HUES48 (cell line): ENCODE measurements around the gene HADHA.
A peak's percentile ranks its signal among the peaks of the same experiment; 100 is the strongest.

ENCODE experiments used
- H3K27ac ChIP-seq: one replicate; pipeline ENCODE4 v1.7.0; 2013; ENCODE audit warnings: low read depth, low read length, inconsistent platforms
- H3K27me3 ChIP-seq: 2 replicates; pipeline ENCODE4 v1.6.1; 2013; ENCODE audit warnings: mild to moderate bottlenecking, low read length; ENCODE audit not compliant: control insufficient read depth, insufficient read depth
- H3K36me3 ChIP-seq: 2 replicates; pipeline ENCODE4 v1.6.1; 2013; ENCODE audit warnings: low read length; ENCODE audit not compliant: control insufficient read depth, insufficient read depth
- H3K4me1 ChIP-seq: 2 replicates; pipeline ENCODE4 v1.6.1; 2013; ENCODE audit warnings: mild to moderate bottlenecking, low read length; ENCODE audit not compliant: control insufficient read depth, insufficient read depth
- H3K4me3 ChIP-seq: 2 replicates; pipeline ENCODE4 v1.5.1; 2013; ENCODE audit warnings: mild to moderate bottlenecking, low read depth, low read length
- H3K9ac ChIP-seq: 2 replicates; pipeline ENCODE4 v1.6.1; 2013; ENCODE audit warnings: mild to moderate bottlenecking, low read depth, low read length, moderate library complexity
- H3K9me3 ChIP-seq: 2 replicates; pipeline ENCODE4 v1.6.1; 2013; ENCODE audit warnings: low read length; ENCODE audit not compliant: control insufficient read depth, insufficient read depth

Gene HADHA

DNA sequence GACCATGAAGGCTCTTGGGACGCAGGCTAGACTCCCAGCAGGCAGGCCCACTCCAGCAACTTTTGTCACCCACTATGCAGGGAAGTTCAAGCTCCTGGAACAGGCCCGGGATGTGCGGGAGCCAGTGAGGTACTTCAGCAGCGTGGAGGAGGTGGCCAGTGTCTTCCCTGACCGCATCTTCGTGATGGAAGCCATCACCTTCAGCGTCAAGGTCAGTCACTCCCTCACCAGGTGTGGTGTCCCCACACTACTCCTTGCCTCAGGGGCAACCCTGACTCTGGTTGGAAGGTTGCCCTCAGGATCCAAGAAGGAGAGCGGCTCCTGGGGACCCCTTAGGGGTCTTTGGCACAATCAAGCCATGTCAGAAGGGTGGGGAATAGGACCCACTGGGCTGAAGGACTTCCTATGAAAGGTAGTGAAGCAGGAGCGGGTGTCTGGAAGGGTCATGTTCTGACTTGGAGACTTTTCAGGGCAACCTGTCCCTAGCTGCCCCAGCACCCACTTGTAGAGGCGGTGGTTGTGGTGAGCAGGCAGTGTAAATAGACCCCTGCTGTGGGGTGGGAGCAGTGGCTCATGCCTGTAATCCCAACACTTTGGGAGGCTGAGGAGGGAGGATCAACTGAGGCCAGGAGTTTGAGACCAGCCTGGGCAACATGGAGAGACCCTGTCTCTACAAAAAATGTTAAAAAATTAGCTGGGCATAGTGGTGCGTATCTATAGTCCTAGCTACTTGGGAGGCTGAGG, 61.4 kb downstream of the HADHA start:
- Histone ChIP-seq H3K27ac (no peak overlapping the region), H3K4me1 (peaks cover 10% of the 10 kb centered on the region), H3K36me3 (peaks cover 5% of the 10 kb centered on the region), H3K4me3 (no peak overlapping the region), H3K9me3 (no peaks in the 10 kb centered on the region), H3K27me3 (peaks cover 26% of the 10 kb centered on the region), H3K9ac (no peak overlapping the region)

DNA sequence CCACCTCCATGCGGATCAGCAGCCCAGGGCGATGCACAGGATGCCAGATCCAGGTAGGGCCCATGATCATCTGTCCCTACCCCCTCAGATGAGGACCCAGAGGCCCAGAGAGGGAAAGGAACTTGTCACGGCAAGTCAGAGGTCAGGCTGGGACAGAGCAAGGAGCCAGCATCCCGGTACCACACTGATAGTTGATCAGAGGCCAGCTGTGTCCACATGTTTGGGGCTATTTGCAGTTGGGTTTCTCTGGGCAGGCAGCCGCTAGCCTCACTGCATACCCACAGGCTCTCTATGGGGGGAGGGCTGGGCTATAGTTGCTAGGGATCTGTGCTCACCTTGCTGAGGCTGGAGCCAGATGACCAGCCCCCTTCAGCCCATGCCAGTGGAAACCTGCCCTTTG, 62.0 kb downstream of the HADHA start:
- peaks cover 10% of the 10 kb centered on the region for H3K4me1 ChIP-seq
- H3K4me3 ChIP-seq: no peak overlapping the region
- H3K9me3 ChIP-seq: no peaks in the 10 kb centered on the region
- H3K36me3 ChIP-seq: peaks cover 4% of the 10 kb centered on the region
- H3K9ac ChIP-seq: no peak overlapping the region
- peaks cover 26% of the 10 kb centered on the region for H3K27me3 ChIP-seq
- H3K27ac ChIP-seq: no peak overlapping the region

DNA sequence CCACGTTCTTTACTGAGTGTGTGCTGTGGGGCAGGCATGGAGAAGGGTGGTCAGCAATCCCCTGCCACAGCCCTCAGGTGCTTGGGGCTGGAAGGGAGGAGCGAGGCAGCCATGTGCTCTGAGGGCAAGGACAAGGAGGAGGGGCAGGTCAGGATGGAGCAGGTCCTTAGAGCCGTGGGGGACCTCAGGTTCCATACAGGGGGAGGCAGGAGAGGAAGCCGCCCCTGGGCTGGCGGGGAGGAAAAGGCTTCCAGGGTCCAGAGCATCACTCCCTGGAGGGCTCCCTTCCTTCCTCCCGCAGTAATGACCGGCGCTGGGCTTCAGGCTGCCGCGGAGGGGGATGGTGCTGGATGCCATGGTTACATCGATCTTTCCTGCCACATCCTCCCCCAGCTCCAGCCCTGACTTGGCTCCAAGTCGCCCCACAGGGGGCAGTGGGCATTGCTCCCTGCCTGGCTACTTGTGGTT, 65.0 kb downstream of the HADHA start:
- Histone ChIP-seq H3K9ac (peak overlapping the region; percentile 51), H3K9me3 (no peaks in the 10 kb centered on the region), H3K4me3 (peak overlapping the region; percentile 64), H3K27ac (peak overlapping the region; percentile 63), H3K4me1 (peaks cover 15% of the 10 kb centered on the region), H3K27me3 (peaks cover 18% of the 10 kb centered on the region), H3K36me3 (peaks cover 13% of the 10 kb centered on the region)

DNA sequence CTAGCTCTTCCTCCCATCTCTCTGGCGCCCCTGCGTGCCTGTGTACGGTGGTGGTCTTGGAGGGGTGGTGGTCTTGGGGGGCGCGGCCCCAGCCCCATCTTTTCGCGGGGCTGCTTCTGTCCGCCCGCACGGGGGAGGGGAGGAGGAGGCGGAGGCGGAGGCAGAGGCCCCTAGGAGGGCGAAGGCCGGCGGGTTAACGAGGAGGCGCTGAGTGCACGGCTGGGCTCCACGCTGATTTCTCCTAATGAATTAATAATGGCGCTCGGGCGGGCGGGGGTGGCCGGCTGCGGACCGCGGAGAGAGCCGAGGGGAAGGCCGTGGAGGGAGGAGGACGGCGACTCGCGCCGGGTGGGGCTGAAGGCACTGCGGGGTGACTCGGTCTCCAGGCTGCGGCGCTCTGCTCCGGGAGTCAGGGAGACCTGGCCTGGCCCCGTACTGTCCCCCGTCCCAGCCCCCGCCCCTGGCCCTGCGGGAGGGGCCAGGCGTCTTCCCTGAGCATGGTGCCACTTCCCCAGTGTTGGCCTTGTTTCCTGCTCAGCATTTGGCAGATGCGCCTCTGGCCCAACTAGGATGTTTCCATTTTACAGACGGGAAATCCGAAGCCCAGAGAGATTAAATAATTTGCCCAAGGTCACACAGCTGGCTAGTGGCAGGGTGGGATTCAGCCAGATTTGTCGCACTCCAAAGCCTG, 65.5 kb downstream of the HADHA start:
- H3K27ac ChIP-seq: peak overlapping the region; percentile 63
- no peaks in the 10 kb centered on the region for H3K9me3 ChIP-seq
- peaks cover 20% of the 10 kb centered on the region for H3K27me3 ChIP-seq
- peak overlapping the region; percentile 51 for H3K9ac ChIP-seq
- H3K4me3 ChIP-seq: peak overlapping the region; percentile 64
- H3K4me1 ChIP-seq: peaks cover 19% of the 10 kb centered on the region
- peaks cover 13% of the 10 kb centered on the region for H3K36me3 ChIP-seq

DNA sequence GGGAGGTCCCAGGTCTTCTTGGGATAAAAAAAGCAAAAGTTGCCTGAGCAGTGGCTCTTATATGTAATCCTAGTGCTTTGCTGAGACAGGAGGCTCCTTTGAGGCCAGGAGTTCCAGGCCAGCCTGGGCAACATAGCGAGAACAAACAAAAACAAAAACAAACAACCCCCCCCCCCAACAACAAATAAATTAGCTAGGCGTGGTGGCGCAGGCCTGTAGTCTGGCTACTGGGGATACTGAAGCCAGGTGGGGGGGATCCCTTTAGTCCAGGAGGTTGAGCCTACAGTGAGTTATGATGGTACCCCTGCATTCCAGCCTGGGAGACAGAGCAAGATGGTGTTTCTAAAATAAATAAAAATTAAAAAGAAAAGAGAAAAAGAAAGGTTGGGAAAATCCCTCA, 66.2 kb downstream of the HADHA start:
- H3K27me3 ChIP-seq: peaks cover 14% of the 10 kb centered on the region
- no peak overlapping the region for H3K9ac ChIP-seq
- H3K4me3 ChIP-seq: peak overlapping the region; percentile 64; the same call in 1 of the 2 replicates
- no peaks in the 10 kb centered on the region for H3K9me3 ChIP-seq
- H3K4me1 ChIP-seq: peaks cover 19% of the 10 kb centered on the region
- H3K36me3 ChIP-seq: peaks cover 13% of the 10 kb centered on the region
- H3K27ac ChIP-seq: no peak overlapping the region

DNA sequence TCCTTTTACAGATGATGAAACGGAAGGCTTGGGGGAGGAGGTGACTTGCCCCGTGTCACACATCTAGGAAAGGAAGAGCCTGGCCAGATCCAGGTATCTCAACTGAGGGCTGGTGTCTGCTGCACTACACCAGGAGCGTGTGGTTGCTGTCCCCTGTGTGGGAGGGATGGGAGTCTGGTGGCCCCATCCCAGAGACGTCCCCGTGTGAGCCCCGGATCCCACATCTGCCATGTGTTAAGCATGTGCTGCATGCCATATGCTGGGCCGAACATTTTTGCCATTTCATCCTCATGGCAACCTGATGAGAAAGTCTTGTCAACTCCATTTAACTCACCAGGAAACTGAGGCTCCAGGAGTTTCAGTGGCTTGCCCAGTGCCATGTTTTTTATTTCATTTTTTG, 67.3 kb downstream of the HADHA start:
- Histone ChIP-seq H3K36me3 (peaks cover 10% of the 10 kb centered on the region), H3K9me3 (no peaks in the 10 kb centered on the region), H3K4me3 (no peak overlapping the region), H3K4me1 (peaks cover 19% of the 10 kb centered on the region), H3K27me3 (peaks cover 9% of the 10 kb centered on the region; the same call in 1 of the 2 replicates), H3K9ac (no peak overlapping the region), H3K27ac (no peak overlapping the region)

DNA sequence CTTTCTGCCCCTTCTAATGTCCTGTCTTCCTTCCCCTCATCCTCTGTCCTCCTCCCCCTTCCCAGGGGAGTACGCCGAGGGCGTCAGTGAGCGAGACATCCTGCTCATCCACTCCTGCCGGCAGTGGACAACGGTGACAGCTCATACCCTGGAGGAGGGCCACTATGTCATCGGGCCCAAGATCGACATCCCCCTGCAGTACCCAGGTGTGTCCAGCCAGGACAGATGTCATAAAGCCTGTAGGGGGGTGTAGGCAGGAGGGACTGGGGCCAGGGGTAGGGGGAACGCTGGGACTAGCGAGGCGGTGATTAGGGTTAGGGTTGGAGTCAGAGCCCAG, 68.2 kb downstream of the HADHA start:
- Histone ChIP-seq H3K4me3 (no peak overlapping the region), H3K36me3 (peaks cover 10% of the 10 kb centered on the region), H3K9ac (no peak overlapping the region), H3K4me1 (peaks cover 19% of the 10 kb centered on the region), H3K9me3 (no peaks in the 10 kb centered on the region), H3K27ac (no peak overlapping the region), H3K27me3 (peaks cover 11% of the 10 kb centered on the region; the same call in 1 of the 2 replicates)

DNA sequence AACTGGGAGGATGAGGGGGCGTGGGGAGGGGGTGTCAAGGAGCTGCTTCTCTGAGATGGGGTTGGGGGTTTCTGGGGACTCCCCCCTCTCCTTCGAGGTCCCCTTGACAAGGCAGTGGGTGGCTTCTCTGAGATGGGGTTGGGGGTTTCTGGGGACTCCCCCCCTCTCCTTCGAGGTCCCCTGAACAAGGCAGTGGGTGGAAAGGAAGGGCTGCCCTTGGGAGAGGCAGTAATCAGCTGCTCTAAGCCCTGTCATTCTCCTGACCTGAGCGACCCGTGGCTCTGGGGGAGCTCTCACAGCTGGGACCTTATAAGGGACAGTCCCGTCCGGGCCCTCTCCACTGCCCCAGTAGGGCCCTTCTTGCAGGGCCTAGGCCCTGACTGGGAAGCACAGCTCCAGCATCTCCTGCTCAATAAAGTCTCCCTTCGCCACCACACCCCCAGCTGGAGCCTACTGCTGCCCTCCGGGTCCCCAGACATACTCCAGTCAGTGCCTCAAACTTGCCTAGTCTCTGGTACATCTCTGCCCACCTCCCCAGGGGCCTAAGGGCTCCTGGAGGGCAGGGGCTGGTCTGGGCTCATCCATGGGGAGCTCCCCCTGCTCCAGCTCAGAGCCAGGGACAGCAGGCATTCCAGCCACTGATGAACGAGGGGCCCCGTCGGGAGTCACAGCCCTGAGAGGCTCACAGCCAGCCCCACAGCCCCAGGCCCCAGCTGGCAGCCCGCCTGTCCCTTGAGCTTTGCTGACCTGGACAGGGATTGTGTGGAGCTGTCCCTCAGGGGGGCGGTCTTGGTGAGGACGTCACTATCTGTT, 68.8 kb downstream of the HADHA start:
- Histone ChIP-seq H3K36me3 (peaks cover 10% of the 10 kb centered on the region), H3K9ac (no peak overlapping the region), H3K4me1 (peaks cover 19% of the 10 kb centered on the region), H3K27me3 (peaks cover 11% of the 10 kb centered on the region; the same call in 1 of the 2 replicates), H3K27ac (no peak overlapping the region), H3K4me3 (no peak overlapping the region), H3K9me3 (no peaks in the 10 kb centered on the region)

DNA sequence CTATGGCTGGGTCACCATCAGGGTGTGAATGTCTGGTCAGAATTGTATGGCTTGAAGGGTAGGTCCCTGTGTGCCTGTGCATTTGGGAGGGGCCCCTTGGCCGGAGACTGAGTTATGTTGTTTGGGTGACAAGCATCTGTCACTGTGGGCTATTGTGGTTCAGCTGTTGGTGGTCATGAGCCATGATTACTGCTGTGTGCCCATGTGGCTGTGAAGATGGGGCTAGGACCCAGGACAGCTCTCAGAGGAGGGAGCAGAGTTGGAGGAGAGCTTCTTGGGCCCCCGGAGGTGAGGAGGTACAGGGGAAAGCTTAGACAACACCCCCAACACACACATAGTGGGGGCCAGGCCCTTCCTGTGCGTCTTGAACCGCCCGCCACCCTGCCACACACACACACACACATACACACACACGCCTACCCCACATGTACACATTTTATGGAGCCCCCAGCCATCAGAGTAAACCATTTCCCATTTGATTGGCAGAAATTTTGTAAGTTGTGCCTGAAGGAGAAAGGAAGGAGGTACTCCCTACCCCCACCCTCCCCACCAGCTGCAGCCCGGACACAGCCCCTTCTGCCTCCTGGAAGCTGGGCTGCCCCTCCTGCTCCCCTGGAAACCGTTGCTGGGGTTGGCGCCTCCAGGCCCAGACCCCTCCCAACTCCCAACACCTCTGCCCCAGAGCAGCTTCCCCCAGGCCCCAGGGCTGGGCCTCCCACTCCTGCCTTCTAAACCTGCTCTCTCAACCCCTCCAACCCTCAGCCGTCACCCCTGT, 69.6 kb downstream of the HADHA start:
- H3K4me1 ChIP-seq: peaks cover 14% of the 10 kb centered on the region
- H3K36me3 ChIP-seq: peaks cover 10% of the 10 kb centered on the region
- no peak overlapping the region for H3K9ac ChIP-seq
- H3K27ac ChIP-seq: no peak overlapping the region
- H3K4me3 ChIP-seq: peak overlapping the region; percentile 71
- peaks cover 11% of the 10 kb centered on the region; the same call in 1 of the 2 replicates for H3K27me3 ChIP-seq
- H3K9me3 ChIP-seq: no peaks in the 10 kb centered on the region

DNA sequence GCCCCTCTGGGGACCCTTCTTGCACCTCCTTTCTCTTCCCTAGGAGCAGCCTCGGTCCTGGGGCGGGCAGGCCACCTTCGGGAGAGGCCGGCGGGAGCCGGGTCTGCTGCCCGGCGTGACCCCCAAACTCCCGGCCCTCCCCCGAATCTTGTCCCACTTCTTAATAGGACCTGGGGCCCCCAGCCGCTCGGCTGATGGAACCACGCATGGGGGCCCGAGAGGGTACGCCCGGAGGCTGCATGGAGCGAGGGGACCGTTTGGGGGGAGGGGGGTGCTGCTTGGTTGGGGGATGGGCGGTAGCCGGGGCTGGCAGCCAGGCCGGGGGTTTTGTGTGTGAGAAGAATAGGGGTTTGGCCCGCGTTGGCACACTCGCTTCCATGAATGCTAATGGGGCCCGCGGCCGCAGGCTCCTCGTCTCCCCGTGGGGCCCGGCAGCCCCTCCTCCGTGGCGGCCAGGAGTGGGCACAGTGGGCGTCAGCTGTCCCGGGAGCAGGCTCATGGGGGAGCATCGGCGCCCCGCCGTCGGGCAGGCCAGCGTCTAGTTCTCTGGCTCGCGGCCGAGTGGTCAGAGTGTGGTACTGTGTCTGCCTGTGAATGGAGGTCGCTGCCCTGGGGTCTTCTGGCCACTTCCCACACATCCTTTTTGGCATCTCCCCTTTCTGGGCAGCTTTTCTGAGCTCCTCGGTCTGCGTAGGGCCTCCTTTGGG, 70.5 kb downstream of the HADHA start:
- H3K27me3 ChIP-seq: peaks cover 11% of the 10 kb centered on the region; the same call in 1 of the 2 replicates
- H3K27ac ChIP-seq: no peak overlapping the region
- peaks cover 9% of the 10 kb centered on the region for H3K4me1 ChIP-seq
- H3K36me3 ChIP-seq: peaks cover 10% of the 10 kb centered on the region
- H3K4me3 ChIP-seq: peak overlapping the region; percentile 71
- no peaks in the 10 kb centered on the region for H3K9me3 ChIP-seq
- no peak overlapping the region for H3K9ac ChIP-seq
